Activated T-cell treated with anti-CD3 and anti-CD28 coated beads for 1 hour (primary cell): ENCODE measurements around the gene KRT17.
"Not testable (repeated sequence)": the region's sequence is repeated elsewhere in the genome, so short reads cannot be mapped to it uniquely, and the experiment has no call there.

ENCODE experiments used
- DNase-seq: peaks from one replicate; pipeline ENCODE4 v3.0.0-alpha.2; 2020; ENCODE audit warnings: low read depth

Gene KRT17

GRCh38 chr17:41633556-41634199 lies 9.3 kb upstream of the KRT17 start:
- no peak for DNase-seq

- DNase-seq = no peak
These were observed 8.2 kb upstream of the KRT17 start for GRCh38 chr17:41632482-41633105.

DNA sequence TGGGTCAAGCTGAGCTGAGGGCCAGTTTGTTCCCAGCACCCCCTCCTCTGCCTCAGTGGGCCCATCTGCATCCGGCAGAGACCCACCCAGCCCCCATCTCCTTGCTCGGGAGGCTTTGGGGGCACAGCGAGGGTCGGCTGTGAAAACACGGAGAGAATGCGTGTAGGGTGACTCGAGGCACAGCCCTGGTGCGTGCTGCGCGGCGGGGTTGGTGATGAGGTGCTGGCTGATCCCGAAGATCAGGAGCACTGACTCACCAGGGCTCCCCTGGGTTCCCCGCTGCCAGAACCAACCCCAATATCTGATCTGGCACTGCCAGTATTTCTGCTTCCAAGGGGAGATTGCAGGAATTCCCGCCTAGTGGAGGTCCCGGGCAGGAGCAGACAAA lies 7.5 kb upstream of the KRT17 start:
- DNase-seq = no peak

DNA sequence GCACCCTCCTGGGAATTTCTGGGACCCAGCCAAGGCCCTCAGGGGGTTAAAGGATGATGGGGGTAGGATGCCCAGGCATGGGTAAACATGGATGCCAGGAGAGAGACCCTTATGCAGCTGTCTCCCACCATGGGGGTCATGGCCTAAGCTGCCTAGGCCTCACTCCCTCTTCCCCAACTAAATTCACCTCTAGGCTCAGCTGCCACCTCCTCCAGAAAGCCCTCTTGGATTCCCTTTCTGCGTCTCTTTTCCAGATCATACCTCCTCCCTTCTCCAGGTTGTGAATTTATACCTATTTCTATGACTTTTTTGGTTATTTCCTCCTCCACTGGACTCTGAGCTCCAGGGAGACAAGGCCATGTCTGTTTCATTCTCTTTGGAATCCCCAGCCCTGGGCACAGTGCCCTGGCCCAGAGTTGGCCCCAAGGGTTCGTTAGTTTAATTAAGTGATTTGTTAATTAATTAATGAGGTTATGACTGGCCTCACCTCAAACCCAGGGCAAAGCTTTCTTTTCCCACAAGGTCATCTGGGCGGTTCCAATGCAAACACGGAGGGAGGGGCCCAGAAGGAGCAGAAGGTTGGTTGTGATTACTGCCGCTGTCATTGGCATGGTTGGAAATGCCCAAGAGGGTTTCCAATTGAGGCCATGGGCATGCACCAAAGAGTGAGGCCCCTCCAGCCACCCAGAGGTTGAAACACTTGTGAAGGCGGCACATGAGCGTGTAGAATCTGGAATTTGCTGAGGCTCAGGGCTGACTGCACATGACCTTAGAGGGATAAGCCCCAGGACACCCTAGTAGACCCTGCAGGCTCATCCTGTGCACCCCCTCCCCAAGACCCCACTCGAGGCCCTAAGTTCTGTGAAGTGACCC lies 6.9 kb upstream of the KRT17 start:
- DNase-seq = no peak

GRCh38 chr17:41629826-41630670 lies 5.7 kb upstream of the KRT17 start:
- DNase-seq = no peak

- DNase-seq = no peak
These were observed 4.9 kb upstream of the KRT17 start for GRCh38 chr17:41629316-41629715.

DNA sequence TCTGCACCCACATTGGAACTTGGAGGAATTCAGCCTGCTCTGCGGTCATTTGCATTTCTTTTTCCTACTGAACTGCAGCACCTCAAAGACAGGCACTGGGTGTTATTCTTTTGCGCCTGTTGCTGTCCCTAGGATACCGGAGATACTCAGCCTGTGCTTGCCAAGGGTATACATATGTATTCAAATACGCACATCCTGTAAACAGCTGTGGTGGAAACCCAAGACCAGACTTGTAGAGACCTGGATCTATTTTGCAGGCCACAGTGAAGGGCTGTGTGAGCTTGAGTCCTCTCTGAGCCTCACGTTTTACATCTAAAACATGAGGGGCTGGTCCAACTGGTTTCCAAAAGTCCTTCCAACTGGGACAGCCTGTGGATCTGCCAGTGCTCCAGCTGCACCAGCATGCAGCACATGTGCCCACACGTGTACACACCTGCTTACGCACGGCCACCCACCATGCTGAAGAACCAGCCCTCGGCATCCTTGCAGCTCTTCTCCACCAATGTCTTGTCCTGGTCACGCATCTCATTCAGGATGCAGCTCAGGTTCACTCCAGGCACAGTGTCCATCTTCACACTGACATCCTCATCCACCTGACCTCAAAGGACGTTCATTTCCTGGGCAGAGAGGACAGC lies 4.4 kb upstream of the KRT17 start:
- DNase-seq = not testable (repeated sequence)

DNA sequence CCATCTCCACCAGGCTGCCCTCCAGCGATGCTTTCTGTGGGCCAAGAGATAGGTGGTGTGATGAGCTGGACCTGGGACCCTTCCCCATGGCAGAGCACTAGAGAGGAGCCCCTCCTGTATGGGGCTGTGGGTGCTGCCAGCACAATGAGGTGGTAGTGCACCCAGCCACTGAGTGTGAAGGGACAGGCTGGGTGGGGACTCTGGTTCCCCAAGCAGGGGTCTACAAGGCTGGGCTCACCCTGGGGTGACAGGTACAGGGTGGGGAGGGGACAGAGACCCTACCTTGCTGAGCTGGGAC lies 3.6 kb upstream of the KRT17 start:
- not testable (repeated sequence) for DNase-seq

DNA sequence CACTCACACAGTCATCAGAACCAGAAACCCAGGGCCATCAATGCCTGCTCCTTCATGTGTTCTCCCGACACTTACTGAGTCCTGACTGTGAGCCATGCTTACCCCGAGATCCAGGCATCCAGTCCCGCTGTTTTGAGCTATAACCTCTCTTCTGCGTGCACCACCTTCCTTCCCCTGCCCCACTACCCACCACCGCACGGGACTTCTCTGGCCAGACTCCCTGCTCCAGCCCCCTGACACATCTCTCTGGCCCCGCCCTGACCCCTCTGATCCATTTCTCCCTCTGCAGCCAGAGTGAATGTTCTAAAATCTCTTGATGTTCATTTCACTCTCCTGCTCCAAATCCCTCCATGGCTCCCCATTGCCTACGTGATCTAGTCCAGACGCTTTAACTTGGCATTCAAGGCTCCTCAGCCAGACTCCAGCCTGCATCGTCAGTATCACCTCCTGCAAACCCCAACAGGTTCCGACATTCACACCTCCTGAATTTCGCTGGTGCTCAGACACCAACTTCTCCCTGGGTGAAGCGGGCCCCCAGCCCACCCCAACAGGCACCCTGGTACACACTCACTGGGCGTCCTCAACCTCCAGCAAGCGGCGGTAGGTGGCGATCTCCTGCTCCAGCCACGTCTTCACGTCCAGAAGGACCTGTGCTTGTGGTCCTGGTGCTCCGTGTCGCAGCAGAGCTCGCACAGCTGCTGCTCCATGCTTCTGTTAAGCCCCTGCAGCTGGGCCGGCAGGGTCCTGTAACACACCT lies 3.1 kb upstream of the KRT17 start:
- DNase-seq = no peak

- not testable (repeated sequence) for DNase-seq
These were observed 2.5 kb upstream of the KRT17 start for GRCh38 chr17:41626914-41627295.

GRCh38 chr17:41626028-41626913 lies 1.9 kb upstream of the KRT17 start:
- not testable (repeated sequence) for DNase-seq

- no peak for DNase-seq
These were observed 1.2 kb upstream of the KRT17 start for GRCh38 chr17:41625602-41626001.

DNA sequence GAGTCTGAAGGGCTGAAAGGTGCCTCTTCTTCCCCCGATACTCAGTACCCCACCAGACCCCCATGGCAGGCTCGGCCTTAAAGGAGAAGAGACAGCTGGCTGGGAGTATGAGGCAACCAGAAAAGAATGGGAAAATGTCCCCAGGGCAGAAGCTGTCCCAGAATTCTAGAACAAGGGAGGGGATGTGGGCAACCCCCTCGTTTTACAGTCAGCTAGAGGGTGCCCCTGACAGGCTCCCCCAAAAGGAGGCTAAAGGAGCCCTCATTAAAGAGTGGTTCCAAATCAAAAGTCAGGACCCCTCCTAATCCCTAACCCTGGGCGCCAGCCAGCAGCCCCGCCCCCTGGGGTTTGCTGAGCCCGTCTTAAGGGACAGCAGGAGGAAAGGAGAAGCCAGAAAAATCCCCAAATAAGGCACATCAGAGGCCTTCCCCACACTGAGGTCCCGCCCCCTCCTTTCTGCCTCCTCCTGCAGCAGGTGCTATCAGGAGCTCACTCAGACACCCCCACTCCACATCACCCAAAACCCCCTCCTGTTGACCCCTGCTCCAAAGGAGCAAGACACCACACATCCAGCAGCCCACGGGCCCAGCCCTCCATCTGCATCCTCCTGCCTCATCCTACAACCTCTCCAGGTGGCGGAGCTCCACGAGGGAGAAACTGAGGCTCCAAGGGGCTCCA lies 1.1 kb downstream of the KRT17 start:
- DNase-seq = not testable (repeated sequence)

- not testable (repeated sequence) for DNase-seq
These were observed 1.8 kb downstream of the KRT17 start for GRCh38 chr17:41622340-41623183.

GRCh38 chr17:41621916-41622315 lies 2.5 kb downstream of the KRT17 start:
- DNase-seq = no peak

- DNase-seq = not testable (repeated sequence)
These were observed 2.9 kb downstream of the KRT17 start for GRCh38 chr17:41621435-41621817.

GRCh38 chr17:41620583-41621434 lies 3.6 kb downstream of the KRT17 start:
- no peak for DNase-seq
